ENCODE results near the gene ACSS1. TPM values are rescaled to one million over a fixed set of nuclear protein-coding genes. Genes with fewer than 3 reads are reported as not detected.

The ACSS1 gene
- total RNA-seq, 1 donor from 2014 or later: not detected

GRCh38 chr20:25014816-25015215, 43.1 kb downstream of the ACSS1 start:
- no peak for DNase-seq (ENCODE audit: low spot score)
- no peaks in the 10 kb centered on the region for H3K4me1 Mint-ChIP-seq
- H3K4me3 ChIP-seq: no peak overlapping the region
- H3K36me3 Mint-ChIP-seq: no peaks in the 10 kb centered on the region
- no peaks in the 10 kb centered on the region for H3K9me3 ChIP-seq (ENCODE audit: low read depth)
- H3K4me2 ChIP-seq: no peak overlapping the region
- TF ChIP-seq EZH2phosphoT487 (IDR thresholded peaks at IDR 0.05): no peak
- TF ChIP-seq EZH2 (IDR thresholded peaks at IDR 0.05): no peak
- TF ChIP-seq CTCF (IDR thresholded peaks at IDR 0.05): no peak
- no peak overlapping the region for H3K9ac ChIP-seq
- no peaks in the 10 kb centered on the region for H3F3A ChIP-seq (ENCODE audit: low read depth)
- H3K27me3 Mint-ChIP-seq (ENCODE audit: insufficient read depth, low read depth): peaks cover 8% of the 10 kb centered on the region
- no peaks in the 10 kb centered on the region for H3K36me3 ChIP-seq
- H3K27ac ChIP-seq: no peak overlapping the region
- H3K9me3 Mint-ChIP-seq: no peaks in the 10 kb centered on the region
- no peak overlapping the region for H3K27ac Mint-ChIP-seq
- no peaks in the 10 kb centered on the region for H3K79me2 ChIP-seq (ENCODE audit: low read depth)
- no peak overlapping the region for H2AFZ ChIP-seq (replicated peaks)
- no peak overlapping the region for H3K4me3 Mint-ChIP-seq
- no peaks in the 10 kb centered on the region for H3K4me1 ChIP-seq
- H4K20me1 ChIP-seq (ENCODE audit: low read depth): no peaks in the 10 kb centered on the region
- H3K27me3 ChIP-seq: no peaks in the 10 kb centered on the region

DNA sequence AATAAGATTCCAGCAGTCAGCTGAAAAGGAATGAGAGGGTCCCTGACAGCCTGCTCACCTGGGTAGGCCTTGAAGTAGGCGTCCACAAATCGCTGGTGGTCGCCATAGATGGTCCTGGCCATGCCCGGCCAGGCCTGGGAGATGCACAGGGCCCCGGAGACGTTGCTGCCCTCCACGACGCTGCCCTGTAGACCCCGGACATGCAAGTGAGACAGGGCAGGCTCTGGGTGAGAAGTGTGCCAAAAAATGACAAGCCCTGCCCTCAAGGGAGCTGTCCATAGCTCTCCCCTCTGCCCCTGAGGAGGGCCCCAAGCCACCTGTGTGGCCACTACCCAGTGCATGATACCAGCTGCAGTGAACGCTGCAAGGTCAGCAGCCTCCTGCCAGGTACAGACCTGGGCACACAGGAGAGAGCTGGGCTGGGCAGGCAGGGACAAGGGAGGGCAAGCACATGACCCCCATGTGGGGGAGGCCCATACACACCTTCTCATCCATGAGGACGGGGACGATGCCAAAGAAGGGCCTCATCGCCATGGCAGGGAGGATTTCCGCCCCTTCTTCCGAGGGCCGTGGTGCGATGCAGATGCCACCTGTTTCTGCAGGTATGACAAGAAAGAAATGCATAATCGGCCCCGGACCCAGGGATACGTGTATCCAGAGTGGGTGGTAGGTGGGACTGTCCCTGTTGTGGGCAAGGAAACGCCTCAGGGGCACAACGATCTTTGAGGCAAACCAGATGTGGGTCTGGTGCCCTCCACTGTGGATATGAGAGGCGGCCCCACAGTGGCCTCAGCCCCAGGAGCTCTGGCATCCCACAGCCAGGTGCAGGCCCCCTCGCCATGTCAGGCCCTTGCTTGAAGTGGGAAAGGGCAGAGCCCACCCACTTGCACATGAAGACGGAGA, 44.2 kb downstream of the ACSS1 start:
- no peaks in the 10 kb centered on the region for H3K9me3 Mint-ChIP-seq
- no peak overlapping the region for H3K27ac ChIP-seq
- DNase-seq (ENCODE audit: low spot score): no peak
- no peak overlapping the region for H3K4me2 ChIP-seq
- peaks cover 8% of the 10 kb centered on the region for H3K27me3 Mint-ChIP-seq (ENCODE audit: insufficient read depth, low read depth)
- no peaks in the 10 kb centered on the region for H3K27me3 ChIP-seq
- no peaks in the 10 kb centered on the region for H3K4me1 ChIP-seq
- H3K4me3 ChIP-seq: no peak overlapping the region
- H2AFZ ChIP-seq (replicated peaks): no peak overlapping the region
- H3K36me3 Mint-ChIP-seq: no peaks in the 10 kb centered on the region
- TF ChIP-seq EZH2 (IDR thresholded peaks at IDR 0.05) (no peak), EZH2phosphoT487 (IDR thresholded peaks at IDR 0.05) (no peak), CTCF (IDR thresholded peaks at IDR 0.05) (no peak)
- no peaks in the 10 kb centered on the region for H3K4me1 Mint-ChIP-seq
- no peaks in the 10 kb centered on the region for H3K9me3 ChIP-seq (ENCODE audit: low read depth)
- H4K20me1 ChIP-seq (ENCODE audit: low read depth): no peaks in the 10 kb centered on the region
- no peaks in the 10 kb centered on the region for H3F3A ChIP-seq (ENCODE audit: low read depth)
- no peak overlapping the region for H3K27ac Mint-ChIP-seq
- no peak overlapping the region for H3K9ac ChIP-seq
- no peaks in the 10 kb centered on the region for H3K36me3 ChIP-seq
- H3K4me3 Mint-ChIP-seq: no peak overlapping the region
- H3K79me2 ChIP-seq (ENCODE audit: low read depth): no peaks in the 10 kb centered on the region

GRCh38 chr20:25012616-25013189, 45.2 kb downstream of the ACSS1 start:
- Mint-ChIP-seq H3K4me1 (no peaks in the 10 kb centered on the region), H3K27ac (no peak overlapping the region), H3K4me3 (no peak overlapping the region), H3K36me3 (no peaks in the 10 kb centered on the region), H3K9me3 (no peaks in the 10 kb centered on the region), H3K27me3 (ENCODE audit: insufficient read depth, low read depth) (peaks cover 8% of the 10 kb centered on the region)
- Histone ChIP-seq H3K4me1 (no peaks in the 10 kb centered on the region), H3K36me3 (no peaks in the 10 kb centered on the region), H3K4me2 (no peak overlapping the region), H3K9ac (no peak overlapping the region), H3K4me3 (no peak overlapping the region), H3F3A (ENCODE audit: low read depth) (no peaks in the 10 kb centered on the region), H3K9me3 (ENCODE audit: low read depth) (no peaks in the 10 kb centered on the region), H3K79me2 (ENCODE audit: low read depth) (no peaks in the 10 kb centered on the region), H4K20me1 (ENCODE audit: low read depth) (no peaks in the 10 kb centered on the region), H3K27ac (no peak overlapping the region), H3K27me3 (no peaks in the 10 kb centered on the region), H2AFZ (replicated peaks) (no peak overlapping the region)
- no peak for TF ChIP-seq CTCF (IDR thresholded peaks at IDR 0.05)
- TF ChIP-seq EZH2phosphoT487 (IDR thresholded peaks at IDR 0.05): no peak
- no peak for TF ChIP-seq EZH2 (IDR thresholded peaks at IDR 0.05)
- no peak for DNase-seq (ENCODE audit: low spot score)

Data from neural progenitor cell (in vitro differentiated cells).